H1 (cell line): ENCODE measurements around the gene ATP6V1G1. TPM values are rescaled to one million over a fixed set of nuclear protein-coding genes. Genes with fewer than 3 reads are reported as not detected.

Experiments
- BACH1 ChIP-seq: IDR thresholded peaks from 2 replicates; pipeline ENCODE4 v1.6.1; 2012; ENCODE audit warnings: low read length, improper control_type of control experiment
- CHD7 ChIP-seq: fragments of 300-600 bp; sonication (generic); IDR thresholded peaks from 2 replicates; pipeline ENCODE4 v1.7.1; 2012; ENCODE audit warnings: low read length, moderate library complexity, mild to moderate bottlenecking, inconsistent platforms; ENCODE audit not compliant: insufficient replicate concordance
- E2F6 ChIP-seq: IDR thresholded peaks from 2 replicates; pipeline ENCODE4 v1.6.1; 2012; ENCODE audit warnings: inconsistent platforms
- SIN3A ChIP-seq, 2 experiments: IDR thresholded peaks in 1 of 2; conservative IDR thresholded peaks in 1 of 2; 2 replicates each; pipeline ENCODE4 v1.6.1; 2011 to 2012; ENCODE audit warnings: low read length in 2 of 2, improper control_type of control experiment in 1 of 2, low read depth in 1 of 2, mild to moderate bottlenecking in 1 of 2
- polyA plus RNA-seq, 7 experiments: library from polyadenylated mRNA; depleted of rRNA in 3 of 7; stranded (reverse) in 5 of 7; unstranded in 2 of 7; fragments of >200 nt in 5 of 7; fragments of 200-250 nt in 2 of 7; gene quantifications; 1 replicate in 5 of 7; 2 replicates in 1 of 7; 4 replicates in 1 of 7; pipeline versions ENCODE4 v1.2.1 to v1.2.3, GENCODE V29; 2011 to 2013; ENCODE audit warnings: missing spikeins in 2 of 7, mixed read lengths in 2 of 7
- total RNA-seq: library from RNA; stranded (reverse); fragmentation: NEBNext Ultra II Directional; extraction: Animal tissue kit (Norgen Biotek cat#: 25700); gene quantifications from 2 replicates; pipeline ENCODE4 v1.2.1, GENCODE V29; 2021

The ATP6V1G1 gene
- total and polyA plus RNA-seq, 2 of the 8 experiments (the other 6 are each of a cell fraction or from before 2014, with no cell fraction given), result 112 to 124 TPM

DNA sequence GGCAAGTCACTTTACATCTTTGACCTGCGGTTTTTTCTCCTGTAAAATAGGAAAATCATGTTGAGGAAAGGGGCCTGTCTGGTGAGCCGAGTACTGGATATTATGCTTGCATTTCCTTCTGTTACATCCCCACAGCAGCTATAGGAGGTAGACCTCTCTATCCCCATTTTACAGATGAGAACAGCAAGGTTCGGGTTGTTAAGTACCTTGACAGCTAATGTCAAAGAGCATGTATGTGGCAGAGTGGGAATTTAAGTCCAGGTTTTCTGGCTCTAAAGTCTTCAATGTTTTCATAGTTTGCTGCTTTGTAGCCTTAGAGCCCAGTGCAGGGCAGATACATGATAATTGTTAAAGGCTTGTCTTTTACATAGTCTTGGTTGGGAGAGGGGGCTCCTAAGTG, 26.4 kb downstream of the ATP6V1G1 start (continued):
- TF ChIP-seq CHD7 (no peak), SIN3A (conservative IDR thresholded peaks at IDR 0.05 in 1 of 2, IDR thresholded peaks at IDR 0.05 in 1 of 2; ENCODE audit: low read depth in 1 of 2, low read length in 2 of 2) (no peak), BACH1 (no peak), E2F6 (no peak)
